NK-92 treated with Interleukin-12 subunit alpha and Interleukin-12 subunit beta, amount 100 ng/mL, for 24 hours (cell line): ENCODE measurements around the gene ARNT2.

Source experiments
- DNase-seq: peaks from one replicate; lab custom pipeline; 2025; lab: John Stamatoyannopoulos, UW

The ARNT2 gene

DNA sequence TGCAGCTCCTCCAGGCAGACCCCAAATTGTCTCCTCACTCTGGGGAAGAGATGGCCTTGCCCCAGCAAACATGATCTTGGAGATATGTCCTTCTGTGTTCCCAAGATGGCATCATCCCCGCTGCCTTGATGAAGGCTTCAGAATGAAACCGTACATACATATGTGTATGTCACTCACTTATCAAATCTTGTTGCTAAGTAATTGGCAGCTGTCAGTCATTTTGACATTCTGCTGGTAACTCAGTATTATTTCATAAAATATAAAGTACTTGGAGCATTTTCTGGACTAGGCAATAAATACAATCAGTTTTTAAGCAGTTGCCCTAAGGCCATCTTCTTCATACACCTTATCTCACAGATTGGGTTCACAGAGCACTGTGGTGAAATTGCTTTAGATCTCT is 62.4 kb downstream of the ARNT2 start:
- DNase-seq: no peak

DNA sequence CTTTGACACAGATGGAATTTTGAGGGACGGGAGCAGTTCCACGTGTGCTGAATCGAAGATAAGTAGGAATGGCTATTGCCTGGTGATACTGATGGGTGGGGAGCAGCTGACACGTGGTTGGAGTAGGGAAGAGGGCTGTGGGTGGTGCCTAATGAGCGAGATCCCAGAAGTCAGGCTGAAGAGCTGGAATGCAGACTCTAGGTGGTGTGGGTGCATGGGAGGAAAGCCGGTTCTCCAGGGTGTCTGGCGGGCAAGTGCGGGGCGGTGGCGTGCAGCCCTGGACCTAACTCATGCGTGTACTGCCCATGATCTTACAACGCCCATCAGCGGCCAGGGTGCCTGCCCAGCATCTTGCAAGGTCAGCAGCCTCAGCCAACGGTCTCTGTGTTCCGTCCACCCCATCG is 63.1 kb downstream of the ARNT2 start:
- no peak for DNase-seq

GRCh38 chr15:80468796-80469195 is 64.6 kb downstream of the ARNT2 start:
- no peak for DNase-seq

DNA sequence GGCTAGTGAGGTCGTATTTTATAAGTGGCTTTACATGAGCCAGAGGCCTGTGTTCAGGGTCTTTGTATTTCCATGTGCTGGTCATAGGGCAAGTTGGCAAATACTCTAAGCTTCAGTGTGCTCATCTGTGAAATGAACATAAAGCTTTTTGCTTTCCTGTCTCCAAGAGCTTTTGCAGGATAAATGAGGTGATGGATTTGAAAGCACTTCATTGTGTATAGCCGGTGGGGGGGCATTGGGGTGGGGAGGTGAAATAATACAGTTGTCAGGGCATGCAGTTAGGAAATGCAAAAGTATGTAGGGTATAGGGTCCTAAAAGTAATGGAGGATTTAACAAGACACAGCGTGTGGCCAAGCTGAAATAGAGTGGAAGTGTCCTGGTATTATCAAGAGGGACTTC is 67.7 kb downstream of the ARNT2 start:
- DNase-seq: no peak

- DNase-seq: no peak
Measured at GRCh38 chr15:80473286-80474223, 69.4 kb downstream of the ARNT2 start.

GRCh38 chr15:80474224-80475215 is 70.3 kb downstream of the ARNT2 start:
- no peak for DNase-seq

DNA sequence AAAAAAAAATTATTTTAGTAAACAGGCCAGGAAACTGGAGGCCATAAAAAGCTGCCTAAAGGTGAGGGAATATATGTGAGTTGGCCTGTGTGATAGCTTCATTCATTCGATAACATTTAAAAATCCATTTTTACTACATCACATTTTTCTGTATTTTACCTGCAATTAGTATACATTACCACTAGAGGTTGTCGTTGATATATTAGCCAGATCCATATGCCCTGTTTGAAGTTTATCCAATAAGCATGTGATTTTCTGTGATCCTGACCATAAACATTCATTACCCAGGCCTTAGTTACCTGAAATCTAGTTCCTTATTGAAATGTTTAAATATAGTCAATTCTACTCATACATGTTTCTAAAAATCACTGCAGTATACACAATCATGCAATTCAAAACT is 71.4 kb downstream of the ARNT2 start:
- DNase-seq: no peak

DNA sequence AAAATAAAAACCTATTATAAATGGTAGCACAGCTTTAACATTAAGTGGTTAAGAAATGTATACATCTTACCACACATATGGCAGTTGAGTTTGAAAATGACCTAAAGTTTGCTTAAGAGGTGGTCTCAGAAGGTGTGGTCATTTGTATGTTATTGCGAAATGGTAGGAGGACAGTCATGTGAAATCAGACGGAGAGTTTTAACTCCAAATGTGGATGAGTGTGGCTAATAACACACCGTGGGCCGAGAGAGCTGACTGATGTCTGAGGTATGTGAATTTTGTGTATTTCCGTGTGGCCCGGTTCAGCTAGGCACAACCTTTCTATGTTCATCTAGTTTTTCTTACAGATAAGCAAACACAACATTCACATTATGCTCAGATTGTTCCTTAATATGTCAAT is 71.9 kb downstream of the ARNT2 start:
- DNase-seq: no peak

- no peak for DNase-seq
Measured at GRCh38 chr15:80478075-80478474, 73.9 kb downstream of the ARNT2 start.

- no peak for DNase-seq
Measured at GRCh38 chr15:80479191-80479590, 75.0 kb downstream of the ARNT2 start.

DNA sequence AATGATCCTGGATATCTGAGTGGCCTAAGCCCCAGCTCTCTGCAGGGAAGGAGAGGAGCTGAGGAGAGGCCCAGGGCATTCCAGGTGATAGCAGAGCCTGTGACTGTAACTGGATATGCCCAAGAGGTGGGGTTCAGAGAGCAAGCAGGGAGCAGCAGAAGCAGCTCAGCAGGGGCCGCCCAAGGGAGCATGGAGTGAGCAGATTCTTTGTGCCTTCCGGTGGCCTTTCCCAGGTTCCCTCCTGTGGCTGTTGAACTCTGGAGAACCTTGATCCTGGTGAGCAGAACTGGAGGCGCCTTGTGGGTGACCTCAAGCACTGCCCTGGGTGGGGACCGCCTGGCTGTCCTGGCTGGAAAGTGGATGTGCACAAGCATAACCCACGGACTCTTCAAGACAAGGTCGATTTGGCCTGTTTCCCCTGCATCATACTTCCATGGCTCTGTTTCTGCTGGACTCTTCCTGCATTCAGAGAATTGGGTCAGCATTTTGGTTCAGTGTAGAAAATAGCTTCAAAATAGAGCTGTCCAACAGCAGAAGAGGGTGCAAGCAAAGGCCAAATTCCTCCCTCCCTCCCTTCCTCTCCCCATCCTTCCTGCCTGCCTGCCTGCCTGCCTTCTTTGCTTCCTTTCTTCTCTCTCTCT is 76.1 kb downstream of the ARNT2 start:
- DNase-seq: no peak

GRCh38 chr15:80480909-80481308 is 76.7 kb downstream of the ARNT2 start:
- DNase-seq: no peak

DNA sequence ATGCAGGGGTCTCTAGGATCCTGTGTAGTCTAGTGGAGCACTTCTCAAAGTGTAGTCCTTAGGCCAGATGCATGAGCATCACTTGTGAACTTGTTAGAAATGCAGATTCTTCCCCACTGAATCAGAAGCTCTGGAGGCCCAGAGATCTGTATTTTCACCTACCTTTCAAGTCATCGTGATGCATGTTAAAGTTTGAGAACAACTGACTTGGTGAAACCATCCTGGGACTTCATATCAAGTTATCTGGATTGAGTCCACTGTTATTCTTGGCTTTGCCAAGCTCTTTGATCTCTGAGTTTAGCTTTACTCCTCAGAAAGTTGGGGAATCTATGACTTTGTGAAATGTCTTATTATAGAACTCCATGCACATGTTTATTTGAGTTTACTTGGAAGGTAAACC is 78.5 kb downstream of the ARNT2 start:
- DNase-seq: no peak

DNA sequence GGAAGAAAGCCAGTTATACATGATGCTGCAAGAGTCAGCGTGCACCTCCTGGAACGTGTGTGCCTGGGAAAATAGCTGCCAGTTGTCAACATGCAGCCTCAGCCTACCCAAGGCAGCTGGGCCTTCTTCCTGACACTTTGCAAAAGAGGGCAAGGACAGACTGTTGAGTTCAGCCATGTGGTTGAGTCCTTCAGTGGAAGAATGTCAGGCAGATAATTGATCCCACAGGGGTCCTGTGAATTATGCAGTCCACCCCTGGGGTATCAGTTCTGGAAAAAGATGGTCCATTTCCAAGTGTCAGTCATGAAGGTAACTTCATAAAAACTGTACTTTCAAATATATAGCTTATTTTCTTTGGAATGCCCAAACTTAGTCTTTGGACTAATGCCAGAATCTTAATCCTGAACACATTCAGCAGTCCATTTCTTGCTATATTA is 79.6 kb downstream of the ARNT2 start:
- DNase-seq: no peak

DNA sequence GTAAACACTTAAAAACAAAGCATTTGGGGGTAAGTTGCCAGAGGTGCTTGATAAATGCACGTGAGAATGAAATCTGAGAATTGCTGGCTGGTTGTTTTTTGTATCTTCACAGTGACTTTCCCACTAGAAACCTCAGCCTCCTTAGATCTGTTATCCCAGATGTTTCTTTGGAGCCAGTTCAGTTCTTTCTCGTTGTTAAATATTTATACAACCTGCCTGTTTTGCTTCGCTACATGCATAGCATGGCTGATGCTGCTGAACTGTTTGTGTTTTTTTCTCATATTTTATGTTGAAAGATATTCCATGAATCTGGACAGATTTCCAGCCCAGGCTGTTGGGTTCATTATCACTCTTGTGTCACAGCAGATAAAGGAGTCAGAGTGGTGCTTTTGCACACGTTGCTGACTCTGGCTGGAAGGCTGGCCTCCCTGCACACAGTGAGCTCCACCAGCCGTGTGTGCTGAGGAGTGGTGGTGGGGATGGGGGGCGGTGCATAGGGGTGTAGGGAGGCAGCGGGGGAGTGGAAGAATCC is 80.2 kb downstream of the ARNT2 start:
- no peak for DNase-seq

- no peak for DNase-seq
Measured at GRCh38 chr15:80485370-80486164, 81.4 kb downstream of the ARNT2 start.

DNA sequence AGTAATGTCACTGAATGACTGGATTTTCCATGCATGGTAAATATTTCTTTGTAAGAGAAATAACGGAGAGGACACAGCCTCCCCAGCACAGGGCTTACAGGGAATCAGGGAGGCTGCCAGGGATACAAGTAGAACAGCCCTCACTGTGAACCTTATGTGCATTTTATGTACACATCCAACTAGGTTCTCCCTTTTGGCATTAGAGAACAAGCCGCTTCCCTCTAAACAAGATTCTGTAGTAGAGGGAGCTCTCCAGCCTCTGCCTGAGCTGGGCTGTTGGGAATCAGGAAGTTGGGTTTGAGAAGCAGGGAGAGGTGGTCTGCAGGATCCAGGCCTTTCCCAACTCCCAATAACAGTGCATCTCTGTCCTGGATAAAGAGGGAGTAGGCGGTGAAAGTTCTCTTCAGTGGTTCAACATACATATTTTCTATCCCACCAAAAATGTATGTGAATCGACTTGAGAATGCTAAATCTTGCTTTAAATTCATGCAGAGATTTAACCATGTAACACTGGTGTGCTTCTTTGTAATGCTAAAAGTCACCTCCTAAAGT is 83.7 kb downstream of the ARNT2 start:
- no peak for DNase-seq

- no peak for DNase-seq
Measured at GRCh38 chr15:80489030-80489594, 84.9 kb downstream of the ARNT2 start.

- DNase-seq: no peak
Measured at GRCh38 chr15:80490431-80490990, 86.3 kb downstream of the ARNT2 start.
